ENCODE results near the gene FRAT1.
"Not testable (repeated sequence)": the region's sequence is repeated elsewhere in the genome, so short reads cannot be mapped to it uniquely, and the experiment has no call there.

FRAT1 gene

GRCh38 chr10:97279121-97279815 is 39.8 kb upstream of the FRAT1 start:
- DNase-seq (ENCODE audit: low read depth), result no peak
- TF ChIP-seq, protein P1, sequence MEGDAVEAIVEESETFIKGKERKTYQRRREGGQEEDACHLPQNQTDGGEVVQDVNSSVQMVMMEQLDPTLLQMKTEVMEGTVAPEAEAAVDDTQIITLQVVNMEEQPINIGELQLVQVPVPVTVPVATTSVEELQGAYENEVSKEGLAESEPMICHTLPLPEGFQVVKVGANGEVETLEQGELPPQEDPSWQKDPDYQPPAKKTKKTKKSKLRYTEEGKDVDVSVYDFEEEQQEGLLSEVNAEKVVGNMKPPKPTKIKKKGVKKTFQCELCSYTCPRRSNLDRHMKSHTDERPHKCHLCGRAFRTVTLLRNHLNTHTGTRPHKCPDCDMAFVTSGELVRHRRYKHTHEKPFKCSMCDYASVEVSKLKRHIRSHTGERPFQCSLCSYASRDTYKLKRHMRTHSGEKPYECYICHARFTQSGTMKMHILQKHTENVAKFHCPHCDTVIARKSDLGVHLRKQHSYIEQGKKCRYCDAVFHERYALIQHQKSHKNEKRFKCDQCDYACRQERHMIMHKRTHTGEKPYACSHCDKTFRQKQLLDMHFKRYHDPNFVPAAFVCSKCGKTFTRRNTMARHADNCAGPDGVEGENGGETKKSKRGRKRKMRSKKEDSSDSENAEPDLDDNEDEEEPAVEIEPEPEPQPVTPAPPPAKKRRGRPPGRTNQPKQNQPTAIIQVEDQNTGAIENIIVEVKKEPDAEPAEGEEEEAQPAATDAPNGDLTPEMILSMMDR (conservative IDR thresholded peaks at IDR 0.05; ENCODE audit: low read depth, low read length), result no peak
- H3K4me3 ChIP-seq (ENCODE audit: low read length), result no peak overlapping the region

- no peak for DNase-seq (ENCODE audit: low read depth)
- TF ChIP-seq, protein P1 (conservative IDR thresholded peaks at IDR 0.05; ENCODE audit: low read depth, low read length), result no peak
- H3K4me3 ChIP-seq (ENCODE audit: low read length), result no peak overlapping the region
Observed at GRCh38 chr10:97280783-97281182, 38.3 kb upstream of the FRAT1 start.

DNA sequence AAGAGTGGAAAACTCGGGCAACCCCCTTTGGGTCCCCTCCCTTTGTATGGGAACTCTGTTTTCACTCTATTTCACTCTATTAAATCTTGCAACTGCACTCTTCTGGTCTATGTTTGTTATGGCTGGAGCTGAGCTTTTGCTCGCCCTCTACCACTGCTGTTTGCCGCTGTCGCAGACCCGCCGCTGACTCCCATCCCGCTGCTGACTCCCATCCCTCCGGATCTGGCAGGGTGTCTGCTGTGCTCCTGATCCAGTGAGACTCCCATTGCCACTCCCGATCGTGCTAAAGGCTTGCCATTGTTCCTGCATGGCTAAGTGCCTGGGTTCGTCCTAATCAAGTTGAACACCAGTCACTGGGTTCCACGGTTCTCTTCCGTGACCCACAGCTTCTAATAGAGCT is 29.0 kb upstream of the FRAT1 start:
- not testable (repeated sequence) for DNase-seq (ENCODE audit: low read depth); H3K4me3 ChIP-seq (ENCODE audit: low read length)

DNA sequence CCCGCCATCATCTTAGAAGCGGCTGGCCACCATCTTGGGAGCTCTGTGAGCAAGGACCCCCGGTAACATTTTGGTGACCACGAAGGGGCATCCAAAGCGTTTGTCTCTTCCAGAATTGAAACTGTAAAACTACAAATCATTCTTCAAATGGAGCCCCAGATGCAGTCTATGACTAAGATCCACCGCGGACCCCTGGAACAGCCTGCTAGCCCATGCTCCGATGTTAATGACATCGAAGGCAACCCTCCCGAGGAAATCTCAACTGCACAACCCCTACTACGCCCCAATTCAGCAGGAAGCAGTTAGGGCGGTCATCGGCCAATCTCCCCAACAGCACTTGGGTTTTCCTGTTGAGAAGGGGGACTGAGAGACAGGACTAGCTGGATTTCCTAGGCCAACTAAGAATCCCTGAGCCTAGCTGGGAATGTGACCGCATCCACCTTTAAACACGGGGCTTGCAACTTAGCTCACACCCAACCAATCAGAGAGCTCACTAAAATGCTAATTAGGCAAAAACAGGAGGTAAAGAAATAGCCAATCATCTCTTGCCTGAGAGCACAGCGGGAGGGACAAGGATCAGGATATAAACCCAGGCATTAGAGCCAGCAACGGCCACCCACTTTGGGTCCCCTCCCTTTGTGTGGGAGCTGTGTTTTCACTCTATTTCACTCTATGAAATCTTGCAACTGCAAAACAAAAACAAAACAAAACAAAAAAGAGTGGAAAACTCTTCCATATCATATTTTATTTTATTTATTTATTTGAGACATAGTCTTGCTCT is 28.3 kb upstream of the FRAT1 start:
- DNase-seq (ENCODE audit: low read depth), result not testable (repeated sequence)
- H3K4me3 ChIP-seq (ENCODE audit: low read length), result peak overlapping the region; percentile 65

GRCh38 chr10:97291357-97292096 is 27.5 kb upstream of the FRAT1 start:
- peak overlapping the region; percentile 65 for H3K4me3 ChIP-seq (ENCODE audit: low read length)
- TF ChIP-seq, protein P1 (conservative IDR thresholded peaks at IDR 0.05; ENCODE audit: low read depth, low read length), result no peak
- DNase-seq (ENCODE audit: low read depth), result no peak

GRCh38 chr10:97292097-97292861 is 26.8 kb upstream of the FRAT1 start, which contains the start of gene ARHGAP19:
TSS of gene ARHGAP19 (minus strand) at chr10:97292637. CDS start at chr10:97292627, 10 bp downstream.
- peak; percentile 94 for DNase-seq (ENCODE audit: low read depth)
- H3K4me3 ChIP-seq (ENCODE audit: low read length), result peak within 1 kb of the TSS; percentile 65
- TF ChIP-seq, protein P1 (conservative IDR thresholded peaks at IDR 0.05; ENCODE audit: low read depth, low read length), result peak; percentile 33

GRCh38 chr10:97292862-97293198 is 26.2 kb upstream of the FRAT1 start:
- no peak for DNase-seq (ENCODE audit: low read depth)
- H3K4me3 ChIP-seq (ENCODE audit: low read length), result no peak overlapping the region
- TF ChIP-seq, protein P1 (conservative IDR thresholded peaks at IDR 0.05; ENCODE audit: low read depth, low read length), result no peak

Measured in retinal pigment epithelial cell (primary cell).